ENCODE data around the gene SEMA3D.

SEMA3D gene

GRCh38 chr7:85126383-85126782, 60.5 kb downstream of the SEMA3D start:
- DNase-seq (ENCODE audit: low read depth in 2 of 2, low spot score in 1 of 2): no peak

- DNase-seq (ENCODE audit: low read depth in 2 of 2, low spot score in 1 of 2): no peak
Measured at GRCh38 chr7:85125651-85126131, 61.2 kb downstream of the SEMA3D start.

GRCh38 chr7:85125176-85125575, 61.7 kb downstream of the SEMA3D start:
- no peak for DNase-seq (ENCODE audit: low read depth in 2 of 2, low spot score in 1 of 2)

- no peak for DNase-seq (ENCODE audit: low read depth in 2 of 2, low spot score in 1 of 2)
Measured at GRCh38 chr7:85119934-85120333, 66.9 kb downstream of the SEMA3D start.

DNA sequence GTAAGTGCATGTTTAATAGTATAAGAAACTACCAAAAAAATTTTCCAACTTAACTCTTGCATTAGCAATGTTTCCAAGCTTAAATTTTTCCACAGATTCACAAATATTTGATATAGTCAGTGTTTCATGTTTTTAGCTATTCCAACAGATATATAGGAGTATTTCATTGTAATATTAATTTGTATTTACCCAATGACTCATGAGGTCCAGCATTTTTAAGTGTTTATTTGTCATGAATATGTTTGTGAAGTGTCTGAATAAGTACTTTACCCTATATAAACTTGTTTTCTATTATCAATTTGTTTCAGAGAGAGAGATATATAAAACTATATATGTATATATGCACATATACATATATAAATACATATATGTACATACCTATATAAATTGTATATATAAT, 71.0 kb downstream of the SEMA3D start:
- DNase-seq (ENCODE audit: low read depth in 2 of 2, low spot score in 1 of 2): no peak

- DNase-seq (ENCODE audit: low read depth in 2 of 2, low spot score in 1 of 2): no peak
Measured at GRCh38 chr7:85115006-85115405, 71.8 kb downstream of the SEMA3D start.

DNA sequence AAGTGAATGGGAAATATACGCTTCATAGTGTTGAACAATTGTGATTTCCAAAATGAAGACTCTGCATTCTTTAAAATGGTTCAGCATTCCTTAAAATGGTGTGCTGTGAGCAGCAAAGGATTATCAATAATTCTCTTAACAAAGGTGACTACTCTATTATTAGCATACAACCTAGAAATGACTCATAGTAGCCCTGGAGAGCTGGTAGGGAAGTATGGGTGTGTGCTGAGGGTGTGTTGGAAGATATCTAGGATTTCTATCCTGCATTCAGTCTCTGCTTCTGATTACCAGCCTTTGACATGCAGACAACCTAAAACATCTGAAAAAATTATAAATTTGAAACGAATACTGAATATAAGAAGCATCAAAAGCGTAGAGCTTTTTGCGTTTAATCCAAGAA, 72.5 kb downstream of the SEMA3D start:
- DNase-seq (ENCODE audit: low read depth in 2 of 2, low spot score in 1 of 2): no peak

DNA sequence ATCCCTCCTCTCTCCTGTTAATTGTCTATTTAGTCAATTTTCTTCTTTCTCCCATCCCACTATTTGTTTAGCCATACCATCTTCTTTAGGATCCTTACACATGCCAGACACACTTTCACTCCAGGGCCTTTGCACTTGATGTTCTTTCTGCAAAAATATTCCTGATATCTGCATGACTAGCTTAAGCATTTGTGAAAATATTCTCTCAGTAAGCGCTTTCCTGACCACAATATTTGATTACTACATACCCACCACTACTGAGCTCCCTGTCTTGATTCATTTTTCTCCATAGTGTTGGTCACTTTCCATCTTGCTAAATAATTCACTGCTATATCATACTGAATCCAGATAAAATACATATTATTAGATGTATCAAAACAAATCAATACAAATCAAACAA, 75.1 kb downstream of the SEMA3D start:
- DNase-seq (ENCODE audit: low read depth in 2 of 2, low spot score in 1 of 2): no peak

GRCh38 chr7:85106719-85107118, 80.1 kb downstream of the SEMA3D start:
- no peak for DNase-seq (ENCODE audit: low read depth in 2 of 2, low spot score in 1 of 2)

DNA sequence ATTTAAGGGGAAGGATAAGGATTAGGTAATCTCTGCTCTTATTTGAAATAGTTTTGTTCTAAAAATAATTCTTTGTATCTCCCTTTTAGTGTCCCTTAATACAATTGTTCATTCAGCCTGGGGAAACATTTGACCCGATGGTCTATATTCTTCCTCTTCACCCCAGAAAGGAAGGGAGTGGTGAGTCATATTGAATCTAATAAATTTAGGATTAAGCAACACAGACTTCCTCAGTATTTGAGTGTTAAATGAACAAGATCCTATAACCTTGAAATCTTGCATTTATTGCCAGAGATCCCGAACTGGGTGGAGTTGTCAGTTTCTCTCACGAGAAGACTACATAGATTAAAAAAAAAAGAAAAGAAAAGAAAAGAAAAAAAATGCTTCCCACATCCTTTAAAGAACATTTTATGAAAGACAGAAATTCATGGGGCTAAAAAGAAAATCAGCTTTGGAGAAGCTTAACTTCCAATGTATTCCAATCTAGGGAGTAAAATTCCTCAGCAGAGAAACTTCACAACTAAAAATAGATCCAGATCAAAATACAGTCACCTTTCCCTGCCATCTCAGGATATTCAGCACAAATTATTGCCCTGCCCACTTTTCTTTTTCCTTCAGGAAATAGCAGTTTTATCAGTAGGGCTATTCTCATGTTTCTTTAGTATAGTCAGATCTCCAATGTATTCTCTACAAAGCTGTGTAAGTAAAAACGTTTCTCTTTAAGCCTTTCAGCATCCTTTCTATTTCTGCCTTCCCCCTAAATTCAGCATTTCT, 82.2 kb downstream of the SEMA3D start:
- no peak for DNase-seq (ENCODE audit: low read depth in 2 of 2, low spot score in 1 of 2)

DNA sequence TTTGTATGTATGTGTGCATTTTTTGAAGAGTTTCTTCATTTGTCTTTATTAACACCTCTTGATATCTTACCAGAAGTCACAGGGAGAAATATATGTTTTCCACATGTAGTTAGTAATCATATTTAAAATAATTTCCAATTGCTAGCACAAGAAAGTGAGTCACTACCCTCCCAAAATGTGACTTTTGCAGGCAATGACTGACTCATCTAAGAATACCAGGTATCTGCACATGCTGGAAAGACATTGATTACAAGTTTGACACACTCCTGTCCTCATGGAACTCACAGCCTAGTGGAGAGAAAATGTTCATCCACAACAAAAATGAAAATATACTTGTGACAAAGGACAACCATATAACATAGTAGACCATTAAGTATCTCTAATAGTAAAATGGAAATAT, 82.9 kb downstream of the SEMA3D start:
- no peak for DNase-seq (ENCODE audit: low read depth in 2 of 2, low spot score in 1 of 2)

DNA sequence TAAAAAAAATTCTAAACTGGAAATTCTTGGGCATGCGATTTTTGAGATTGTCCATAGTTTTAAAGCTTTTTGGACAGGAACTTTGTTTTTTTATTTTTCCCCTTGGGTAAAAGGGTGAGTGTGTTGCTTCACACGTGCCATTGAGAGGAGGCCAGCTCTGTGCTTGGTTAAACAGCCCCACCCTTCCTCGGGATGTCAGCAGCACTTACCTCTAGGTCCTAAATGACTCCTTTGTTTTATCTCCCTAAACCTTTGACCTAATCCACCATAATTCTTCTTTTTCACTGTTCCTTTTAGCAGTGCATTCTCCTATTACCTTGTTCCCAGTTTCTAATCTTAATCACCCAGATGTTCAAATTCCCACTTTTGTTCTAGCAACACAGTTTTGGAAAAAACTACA, 83.5 kb downstream of the SEMA3D start:
- no peak for DNase-seq (ENCODE audit: low read depth in 2 of 2, low spot score in 1 of 2)

GRCh38 chr7:85102813-85103350, 84.0 kb downstream of the SEMA3D start:
- DNase-seq (ENCODE audit: low read depth in 2 of 2, low spot score in 1 of 2): no peak

DNA sequence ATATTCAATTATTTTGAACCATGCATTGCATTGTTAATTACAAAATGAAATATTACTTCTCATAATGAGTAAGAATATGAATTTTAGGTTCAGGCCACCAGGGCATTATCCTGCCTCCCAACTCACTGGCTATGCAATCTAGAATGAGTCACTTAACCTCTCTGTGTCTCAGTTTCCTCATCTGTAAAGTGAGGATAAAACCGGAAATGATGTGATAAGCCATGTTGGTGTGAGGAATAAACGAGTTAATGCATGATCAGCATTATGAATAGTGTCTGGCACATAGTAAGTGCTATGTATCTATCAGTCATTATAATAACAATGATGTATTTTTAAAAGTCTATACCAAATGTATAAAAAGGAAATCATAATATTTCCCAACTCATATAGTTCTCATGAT, 85.5 kb downstream of the SEMA3D start:
- no peak for DNase-seq (ENCODE audit: low read depth in 2 of 2, low spot score in 1 of 2)

DNA sequence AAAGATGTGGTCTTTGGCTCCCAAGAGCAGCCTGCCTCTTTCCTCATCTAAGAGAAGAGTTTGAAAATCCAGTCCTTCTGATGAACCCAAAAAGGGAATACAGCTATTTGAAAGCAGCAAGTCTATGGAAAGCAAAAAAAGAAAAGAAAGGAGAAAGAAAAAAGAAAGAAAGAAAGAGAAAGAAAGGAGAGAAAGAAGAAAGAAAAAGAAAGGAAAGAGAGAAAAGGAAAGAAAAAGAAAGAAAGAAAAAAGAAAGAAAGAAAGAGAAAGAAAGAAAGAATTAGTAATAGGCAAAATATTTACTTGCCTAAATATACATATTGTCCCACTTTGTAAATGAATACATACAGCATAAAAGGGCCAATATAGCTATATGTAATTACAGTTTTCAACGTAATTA, 89.0 kb downstream of the SEMA3D start:
- DNase-seq (ENCODE audit: low read depth in 2 of 2, low spot score in 1 of 2): no peak

DNA sequence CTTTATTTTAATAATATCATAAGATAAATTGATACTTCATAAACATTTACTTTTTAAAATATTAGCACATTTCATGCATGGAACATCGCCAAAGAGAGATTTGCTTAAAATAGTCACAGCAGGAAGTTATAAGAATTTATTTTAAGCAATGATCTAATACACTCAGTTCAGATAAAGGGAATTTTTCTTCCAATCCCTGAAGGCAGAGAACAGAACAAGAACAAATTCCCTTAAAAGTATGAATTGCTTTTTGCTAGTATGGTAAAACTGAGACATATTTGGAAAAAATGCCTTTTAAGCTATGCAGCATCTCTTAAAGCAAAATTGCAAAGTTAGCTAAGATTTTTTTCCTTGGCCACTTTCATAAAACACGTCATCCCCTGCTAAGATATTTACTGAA, 91.0 kb downstream of the SEMA3D start:
- no peak for DNase-seq (ENCODE audit: low read depth in 2 of 2, low spot score in 1 of 2)

GRCh38 chr7:85095366-85095765, 91.5 kb downstream of the SEMA3D start:
- DNase-seq (ENCODE audit: low read depth in 2 of 2, low spot score in 1 of 2): no peak

- no peak for DNase-seq (ENCODE audit: low read depth in 2 of 2, low spot score in 1 of 2)
Measured at GRCh38 chr7:85094046-85094725, 92.7 kb downstream of the SEMA3D start.

GRCh38 chr7:85091565-85091928, 95.3 kb downstream of the SEMA3D start:
- no peak for DNase-seq (ENCODE audit: low read depth in 2 of 2, low spot score in 1 of 2)

DNA sequence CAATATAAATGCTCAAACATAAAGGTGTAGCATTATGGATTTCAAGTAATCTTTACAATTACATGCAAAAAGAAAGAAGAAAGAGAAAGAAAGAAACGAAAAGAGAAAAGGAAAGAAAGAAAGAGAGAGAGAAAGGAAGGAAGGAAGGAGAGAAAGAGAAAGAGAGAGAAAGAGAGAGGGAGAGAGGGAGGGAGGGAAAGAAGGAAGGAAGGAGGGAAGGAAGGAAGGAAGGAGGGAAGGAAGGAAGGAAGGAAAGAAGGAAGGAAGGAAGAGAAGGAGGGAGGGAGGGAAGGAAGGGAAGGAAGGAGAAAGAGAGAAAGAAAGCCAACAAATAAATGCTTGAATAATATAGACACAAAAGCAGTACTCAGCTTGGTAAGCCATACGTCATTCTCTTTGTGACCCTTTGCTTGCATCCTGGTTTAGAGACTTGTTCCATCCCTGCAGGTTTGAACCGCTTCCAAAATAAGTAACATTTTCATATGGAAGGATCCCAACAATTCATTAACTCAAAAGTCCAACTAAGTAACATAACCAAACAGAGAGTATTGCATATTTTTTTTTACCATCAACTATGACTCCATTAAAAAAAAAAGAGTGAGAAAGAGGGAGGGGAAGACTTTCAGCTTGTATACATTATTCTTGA, 95.8 kb downstream of the SEMA3D start:
- DNase-seq (ENCODE audit: low read depth in 2 of 2, low spot score in 1 of 2): no peak

GRCh38 chr7:85090143-85090542, 96.7 kb downstream of the SEMA3D start:
- DNase-seq (ENCODE audit: low read depth in 2 of 2, low spot score in 1 of 2): no peak

DNA sequence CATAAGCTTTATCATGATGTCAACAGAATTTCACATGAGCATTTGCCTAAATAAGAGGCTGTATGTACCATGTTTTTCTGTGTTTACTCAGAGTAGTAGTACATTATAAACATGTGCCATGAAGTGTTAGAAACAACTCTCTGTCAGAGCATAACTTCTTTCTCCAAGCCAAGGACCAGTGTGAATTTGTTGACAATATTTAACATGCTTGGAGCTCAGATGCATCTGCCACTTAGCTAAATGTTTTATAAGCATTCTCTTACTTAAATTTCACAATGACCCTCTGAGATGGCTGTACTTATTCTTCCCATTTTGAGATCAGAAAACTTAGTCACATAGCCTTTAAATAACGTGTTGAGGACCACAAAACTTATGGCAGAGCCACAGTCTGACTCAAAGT, 105.0 kb downstream of the SEMA3D start:
- no peak for DNase-seq (ENCODE audit: low read depth in 2 of 2, low spot score in 1 of 2)
